HepG2 (cell line): ENCODE data around the gene CLHC1. TPM values are rescaled to one million over a fixed set of nuclear protein-coding genes. Genes with fewer than 3 reads are reported as not detected.

Experiments used
- CEBPB ChIP-seq: IDR thresholded peaks from 2 replicates; pipeline ENCODE4 v1.6.1; 2011; ENCODE audit warnings: low read depth, low read length, improper control_type of control experiment, borderline replicate concordance
- CHD4 ChIP-seq: fragments of 200-600 bp; sonication (generic); IDR thresholded peaks from 2 replicates; pipeline ENCODE4 v1.7.0; 2017; ENCODE audit warnings: mild to moderate bottlenecking, low read length, borderline replicate concordance
- HMGXB4 ChIP-seq, 2 experiments: sonication (generic) in 1 of 2; formaldehyde crosslinking in 1 of 2; IDR thresholded peaks; 2 replicates each; pipeline versions ENCODE4 v1.4.0 to v1.6.1; 2018 to 2020; ENCODE audit warnings: missing genetic modification reagents in 2 of 2, borderline replicate concordance in 1 of 2, low read depth in 1 of 2, mild to moderate bottlenecking in 1 of 2, missing biosample characterization in 1 of 2
- HNRNPK ChIP-seq: fragments of 200-400 bp; formaldehyde crosslinking; IDR thresholded peaks from 2 replicates; pipeline ENCODE4 v1.6.1; 2018; ENCODE audit warnings: low read length, low read depth, moderate library complexity, mild to moderate bottlenecking; ENCODE audit not compliant: poor library complexity, severe bottlenecking
- JUN ChIP-seq: sonication (generic); formaldehyde crosslinking; IDR thresholded peaks from 2 replicates; pipeline ENCODE4 v1.4.0; 2020; ENCODE audit warnings: mild to moderate bottlenecking, missing genetic modification reagents
- NFYC ChIP-seq: IDR thresholded peaks from 2 replicates; pipeline ENCODE4 v1.6.1; 2016; ENCODE audit warnings: missing genetic modification reagents, missing compliant biosample characterization
- PCBP1 ChIP-seq: fragments of 200-400 bp; formaldehyde crosslinking; IDR thresholded peaks from 2 replicates; pipeline ENCODE4 v1.6.1; 2017; ENCODE audit warnings: mild to moderate bottlenecking, low read depth, low read length, borderline replicate concordance
- RBFOX2 ChIP-seq: fragments of 200-400 bp; formaldehyde crosslinking; IDR thresholded peaks from 2 replicates; pipeline ENCODE4 v1.6.1; 2017; ENCODE audit warnings: low read depth, mild to moderate bottlenecking, low read length
- ZNF543 ChIP-seq: sonication (generic); formaldehyde crosslinking; IDR thresholded peaks from 2 replicates; pipeline ENCODE4 v1.4.0; 2020; ENCODE audit warnings: mild to moderate bottlenecking, missing genetic modification reagents
- ZNF749 ChIP-seq: sonication (generic); formaldehyde crosslinking; IDR thresholded peaks from 2 replicates; pipeline ENCODE4 v1.8.0; 2022; ENCODE audit warnings: mild to moderate bottlenecking, missing genetic modification reagents, moderate library complexity, borderline replicate concordance
- ZNF776 ChIP-seq: sonication (generic); formaldehyde crosslinking; IDR thresholded peaks from 2 replicates; pipeline ENCODE4 v1.4.0; 2020; ENCODE audit warnings: mild to moderate bottlenecking, missing genetic modification reagents
- polyA plus RNA-seq, 8 experiments: library from polyadenylated mRNA; depleted of rRNA in 3 of 8; stranded (reverse) in 7 of 8; unstranded in 1 of 8; fragments of >200 nt; fragmentation: Illumina TruSeq in 4 of 8; extraction: Trizol in 4 of 8; gene quantifications; 2 replicates each; pipeline versions ENCODE4 v1.2.1 to v1.2.3, GENCODE V29; 2011 to 2016; ENCODE audit warnings: low read depth in 4 of 8, missing spikeins in 1 of 8, mixed read lengths in 1 of 8; ENCODE audit not compliant: insufficient read depth in 1 of 8
- total RNA-seq, 5 experiments: library from RNA; depleted of rRNA; stranded (reverse); fragments of >200 nt; fragmentation: Illumina TruSeq; extraction: Trizol; gene quantifications; 2 replicates each; pipeline ENCODE4 v1.2.3, GENCODE V29; 2016; ENCODE audit warnings: low read depth in 1 of 5
- TF ChIP-seq, protein P1 (sequence below): sonication (generic); IDR thresholded peaks from 2 replicates; pipeline ENCODE4 v1.6.1; 2016; ENCODE audit warnings: low read depth, borderline replicate concordance
- TF ChIP-seq, protein P2 (sequence below): sonication (generic); formaldehyde crosslinking; IDR thresholded peaks from 2 replicates; pipeline ENCODE4 v1.8.0; 2022; ENCODE audit warnings: mild to moderate bottlenecking, missing genetic modification reagents; ENCODE audit not compliant: insufficient replicate concordance
- TF ChIP-seq, protein P3 (sequence below): sonication (generic); formaldehyde crosslinking; IDR thresholded peaks from one replicate; pipeline ENCODE4 v1.5.1; 2020; ENCODE audit warnings: mild to moderate bottlenecking, missing genetic modification reagents; ENCODE audit errors: not compliant biosample characterization

Gene CLHC1
- total and polyA plus RNA-seq, 2 of the 13 experiments (the other 11 are each of a cell fraction or from before 2014, with no cell fraction given) = 9.8 to 12.6 TPM

DNA sequence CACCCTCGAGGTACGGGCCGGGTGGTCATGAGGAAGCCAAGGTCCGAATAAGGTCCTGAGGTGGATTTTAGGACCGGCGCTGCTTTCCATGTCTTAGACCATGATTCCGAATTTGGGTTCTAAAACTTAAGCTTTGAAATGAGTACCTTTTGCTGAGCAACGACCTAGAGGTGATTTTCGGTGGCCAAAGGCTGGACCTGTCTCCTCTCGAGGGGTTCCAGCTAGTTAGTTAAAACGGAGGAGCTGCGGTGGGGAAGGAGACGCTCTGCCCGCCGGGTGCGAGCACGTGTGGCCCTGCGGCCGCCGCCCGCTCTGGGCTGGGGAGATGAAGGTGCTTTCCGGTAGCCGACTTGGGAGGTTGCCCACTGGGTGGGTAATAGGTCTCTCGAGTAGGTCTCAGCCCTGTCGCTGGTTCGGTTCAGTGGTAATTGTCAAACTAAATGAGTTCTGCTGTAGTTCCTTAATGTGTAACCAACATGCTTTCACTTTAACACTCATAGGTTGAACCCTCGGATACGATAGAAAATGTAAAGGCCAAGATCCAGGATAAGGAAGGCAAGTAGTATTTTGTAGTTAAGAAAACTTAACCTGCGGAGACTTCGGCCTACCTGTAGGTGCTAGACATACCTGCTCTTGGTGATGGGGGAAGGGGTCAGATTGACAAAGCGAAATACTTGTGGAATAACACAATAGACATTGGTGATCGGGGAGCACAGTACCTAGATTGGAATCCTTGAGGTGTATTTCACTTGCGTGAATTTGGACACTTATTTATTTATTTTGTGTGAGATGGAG, 967 bp upstream of the CLHC1 start (continued):
- TF ChIP-seq, protein P1, sequence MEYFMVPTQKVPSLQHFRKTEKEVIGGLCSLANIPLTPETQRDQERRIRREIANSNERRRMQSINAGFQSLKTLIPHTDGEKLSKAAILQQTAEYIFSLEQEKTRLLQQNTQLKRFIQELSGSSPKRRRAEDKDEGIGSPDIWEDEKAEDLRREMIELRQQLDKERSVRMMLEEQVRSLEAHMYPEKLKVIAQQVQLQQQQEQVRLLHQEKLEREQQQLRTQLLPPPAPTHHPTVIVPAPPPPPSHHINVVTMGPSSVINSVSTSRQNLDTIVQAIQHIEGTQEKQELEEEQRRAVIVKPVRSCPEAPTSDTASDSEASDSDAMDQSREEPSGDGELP = no peak
- peak; percentile 82; the same call in 1 of the 2 replicates for TF ChIP-seq RBFOX2
- peak in 1 of 2 experiments; percentile 58; a peak in 1 of 4 replicates for TF ChIP-seq HMGXB4 (CRISPR knock-in tag; IDR thresholded peaks at IDR 0.05; ENCODE audit: borderline replicate concordance in 1 of 2, low read depth in 1 of 2)
- no peak for TF ChIP-seq CEBPB
- TF ChIP-seq ZNF543 = peak; percentile 28; the same call in 1 of the 2 replicates
- no peak for TF ChIP-seq ZNF776 (CRISPR knock-in tag)
- 0 out of 2 replicates have a peak, but pooled peaks have one; percentile 58 for TF ChIP-seq ZNF749 (CRISPR knock-in tag)
- TF ChIP-seq CHD4 = no peak
- TF ChIP-seq, protein P2, sequence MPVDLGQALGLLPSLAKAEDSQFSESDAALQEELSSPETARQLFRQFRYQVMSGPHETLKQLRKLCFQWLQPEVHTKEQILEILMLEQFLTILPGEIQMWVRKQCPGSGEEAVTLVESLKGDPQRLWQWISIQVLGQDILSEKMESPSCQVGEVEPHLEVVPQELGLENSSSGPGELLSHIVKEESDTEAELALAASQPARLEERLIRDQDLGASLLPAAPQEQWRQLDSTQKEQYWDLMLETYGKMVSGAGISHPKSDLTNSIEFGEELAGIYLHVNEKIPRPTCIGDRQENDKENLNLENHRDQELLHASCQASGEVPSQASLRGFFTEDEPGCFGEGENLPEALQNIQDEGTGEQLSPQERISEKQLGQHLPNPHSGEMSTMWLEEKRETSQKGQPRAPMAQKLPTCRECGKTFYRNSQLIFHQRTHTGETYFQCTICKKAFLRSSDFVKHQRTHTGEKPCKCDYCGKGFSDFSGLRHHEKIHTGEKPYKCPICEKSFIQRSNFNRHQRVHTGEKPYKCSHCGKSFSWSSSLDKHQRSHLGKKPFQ (CRISPR knock-in tag) = peak; percentile 94
- TF ChIP-seq JUN = peak; percentile 24; the same call in 1 of the 2 replicates
- TF ChIP-seq NFYC = no peak
- TF ChIP-seq, protein P3, sequence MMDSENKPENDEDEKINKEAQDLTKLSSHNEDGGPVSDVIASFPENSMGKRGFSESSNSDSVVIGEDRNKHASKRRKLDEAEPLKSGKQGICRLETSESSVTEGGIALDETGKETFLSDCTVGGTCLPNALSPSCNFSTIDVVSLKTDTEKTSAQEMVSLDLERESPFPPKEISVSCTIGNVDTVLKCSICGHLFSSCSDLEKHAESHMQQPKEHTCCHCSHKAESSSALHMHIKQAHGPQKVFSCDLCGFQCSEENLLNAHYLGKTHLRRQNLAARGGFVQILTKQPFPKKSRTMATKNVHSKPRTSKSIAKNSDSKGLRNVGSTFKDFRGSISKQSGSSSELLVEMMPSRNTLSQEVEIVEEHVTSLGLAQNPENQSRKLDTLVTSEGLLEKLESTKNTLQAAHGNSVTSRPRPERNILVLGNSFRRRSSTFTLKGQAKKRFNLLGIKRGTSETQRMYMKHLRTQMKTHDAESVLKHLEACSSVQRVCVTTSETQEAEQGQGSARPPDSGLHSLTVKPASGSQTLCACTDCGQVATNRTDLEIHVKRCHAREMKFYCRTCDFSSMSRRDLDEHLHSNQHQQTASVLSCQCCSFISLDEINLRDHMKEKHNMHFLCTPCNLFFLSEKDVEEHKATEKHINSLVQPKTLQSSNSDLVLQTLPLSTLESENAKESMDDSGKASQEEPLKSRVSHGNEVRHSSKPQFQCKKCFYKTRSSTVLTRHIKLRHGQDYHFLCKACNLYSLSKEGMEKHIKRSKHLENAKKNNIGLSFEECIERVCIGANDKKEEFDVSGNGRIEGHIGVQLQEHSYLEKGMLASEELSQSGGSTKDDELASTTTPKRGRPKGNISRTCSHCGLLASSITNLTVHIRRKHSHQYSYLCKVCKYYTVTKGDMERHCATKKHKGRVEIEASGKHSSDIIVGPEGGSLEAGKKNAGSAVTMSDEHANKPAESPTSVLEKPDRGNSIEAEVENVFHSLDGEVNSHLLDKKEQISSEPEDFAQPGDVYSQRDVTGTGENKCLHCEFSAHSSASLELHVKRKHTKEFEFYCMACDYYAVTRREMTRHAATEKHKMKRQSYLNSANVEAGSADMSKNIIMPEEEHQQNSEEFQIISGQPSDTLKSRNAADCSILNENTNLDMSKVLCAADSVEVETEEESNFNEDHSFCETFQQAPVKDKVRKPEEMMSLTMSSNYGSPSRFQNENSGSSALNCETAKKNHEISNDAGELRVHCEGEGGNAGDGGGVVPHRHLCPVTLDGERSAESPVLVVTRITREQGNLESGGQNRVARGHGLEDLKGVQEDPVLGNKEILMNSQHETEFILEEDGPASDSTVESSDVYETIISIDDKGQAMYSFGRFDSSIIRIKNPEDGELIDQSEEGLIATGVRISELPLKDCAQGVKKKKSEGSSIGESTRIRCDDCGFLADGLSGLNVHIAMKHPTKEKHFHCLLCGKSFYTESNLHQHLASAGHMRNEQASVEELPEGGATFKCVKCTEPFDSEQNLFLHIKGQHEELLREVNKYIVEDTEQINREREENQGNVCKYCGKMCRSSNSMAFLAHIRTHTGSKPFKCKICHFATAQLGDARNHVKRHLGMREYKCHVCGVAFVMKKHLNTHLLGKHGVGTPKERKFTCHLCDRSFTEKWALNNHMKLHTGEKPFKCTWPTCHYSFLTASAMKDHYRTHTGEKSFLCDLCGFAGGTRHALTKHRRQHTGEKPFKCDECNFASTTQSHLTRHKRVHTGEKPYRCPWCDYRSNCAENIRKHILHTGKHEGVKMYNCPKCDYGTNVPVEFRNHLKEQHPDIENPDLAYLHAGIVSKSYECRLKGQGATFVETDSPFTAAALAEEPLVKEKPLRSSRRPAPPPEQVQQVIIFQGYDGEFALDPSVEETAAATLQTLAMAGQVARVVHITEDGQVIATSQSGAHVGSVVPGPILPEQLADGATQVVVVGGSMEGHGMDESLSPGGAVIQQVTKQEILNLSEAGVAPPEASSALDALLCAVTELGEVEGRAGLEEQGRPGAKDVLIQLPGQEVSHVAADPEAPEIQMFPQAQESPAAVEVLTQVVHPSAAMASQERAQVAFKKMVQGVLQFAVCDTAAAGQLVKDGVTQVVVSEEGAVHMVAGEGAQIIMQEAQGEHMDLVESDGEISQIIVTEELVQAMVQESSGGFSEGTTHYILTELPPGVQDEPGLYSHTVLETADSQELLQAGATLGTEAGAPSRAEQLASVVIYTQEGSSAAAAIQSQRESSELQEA = peak; percentile 69
- no peak for TF ChIP-seq PCBP1
- no peak for TF ChIP-seq HNRNPK
